ENCODE data around the gene C1orf87. TPM values are rescaled to one million over a fixed set of nuclear protein-coding genes. Genes with fewer than 3 reads are reported as not detected.

Gene C1orf87
- total RNA-seq, 1 experiment from 2014 or later = not detected

- intact Hi-C loops (cut with micrococcal nuclease) = no loop called here
- Histone ChIP-seq H3K27ac (ENCODE audit: low read length) (no peak overlapping the region), H2AFZ (ENCODE audit: low read length) (no peak overlapping the region), H3K79me2 (ENCODE audit: low read length) (no peaks in the 10 kb centered on the region), H3K27me3 (ENCODE audit: low read length) (peaks cover 31% of the 10 kb centered on the region), H3K36me3 (ENCODE audit: low read depth, low read length) (no peaks in the 10 kb centered on the region), H4K20me1 (ENCODE audit: low read length) (no peaks in the 10 kb centered on the region), H3K4me3 (ENCODE audit: low read length) (no peak overlapping the region), H3K4me2 (ENCODE audit: low read length) (no peak overlapping the region), H3K9me2 (replicated peaks; ENCODE audit: low read length) (no peaks in the 10 kb centered on the region), H3F3A (ENCODE audit: low read length, unreplicated experiment) (no peaks in the 10 kb centered on the region), H3K4me1 (ENCODE audit: insufficient read depth, low read length) (no peaks in the 10 kb centered on the region), H3K9me3 (ENCODE audit: low read length) (no peaks in the 10 kb centered on the region), H3K9ac (ENCODE audit: low read length) (no peak overlapping the region)
- TF ChIP-seq CTCF (conservative IDR thresholded peaks at IDR 0.05; ENCODE audit: low read depth, low read length) (no peak), EZH2 (IDR thresholded peaks at IDR 0.05; ENCODE audit: low read length, unreplicated experiment) (no peak), EZH2phosphoT487 (IDR thresholded peaks at IDR 0.05; ENCODE audit: borderline replicate concordance, low read length) (no peak)
- CTCF ChIA-PET = no interaction called here
- POLR2A ChIA-PET (ENCODE audit: unreplicated experiment) = no interaction called here
- DNase-seq = no peak
- BruUV-seq (replicated peaks) = no TSS peak
- no peak for ATAC-seq
Observed at GRCh38 chr1:60051191-60051590, 22.4 kb downstream of the C1orf87 start.

GRCh38 chr1:60049188-60049587 is 24.4 kb downstream of the C1orf87 start:
- Histone ChIP-seq H3K27me3 (ENCODE audit: low read length) (peaks cover 40% of the 10 kb centered on the region), H3K9me2 (replicated peaks; ENCODE audit: low read length) (no peaks in the 10 kb centered on the region), H3F3A (ENCODE audit: low read length, unreplicated experiment) (no peaks in the 10 kb centered on the region), H2AFZ (ENCODE audit: low read length) (no peak overlapping the region), H3K4me1 (ENCODE audit: insufficient read depth, low read length) (no peaks in the 10 kb centered on the region), H3K36me3 (ENCODE audit: low read depth, low read length) (no peaks in the 10 kb centered on the region), H4K20me1 (ENCODE audit: low read length) (no peaks in the 10 kb centered on the region), H3K4me3 (ENCODE audit: low read length) (no peak overlapping the region), H3K79me2 (ENCODE audit: low read length) (no peaks in the 10 kb centered on the region), H3K9ac (ENCODE audit: low read length) (no peak overlapping the region), H3K4me2 (ENCODE audit: low read length) (no peak overlapping the region), H3K9me3 (ENCODE audit: low read length) (no peaks in the 10 kb centered on the region), H3K27ac (ENCODE audit: low read length) (no peak overlapping the region)
- TF ChIP-seq CTCF (conservative IDR thresholded peaks at IDR 0.05; ENCODE audit: low read depth, low read length) = no peak
- no peak for TF ChIP-seq EZH2 (IDR thresholded peaks at IDR 0.05; ENCODE audit: low read length, unreplicated experiment)
- no peak for TF ChIP-seq EZH2phosphoT487 (IDR thresholded peaks at IDR 0.05; ENCODE audit: borderline replicate concordance, low read length)
- intact Hi-C loops (cut with micrococcal nuclease) = no loop called here
- ATAC-seq = no peak
- CTCF ChIA-PET = no interaction called here
- DNase-seq = no peak
- POLR2A ChIA-PET (ENCODE audit: unreplicated experiment) = no interaction called here
- BruUV-seq (replicated peaks) = no TSS peak

GRCh38 chr1:60044881-60045280 is 28.7 kb downstream of the C1orf87 start:
- no TSS peak for BruUV-seq (replicated peaks)

More at GRCh38 chr1:60044881-60045280, 28.7 kb downstream of the C1orf87 start:
- H3K9ac ChIP-seq (ENCODE audit: low read length) = no peak overlapping the region
- no peak overlapping the region for H3K27ac ChIP-seq (ENCODE audit: low read length)
- H3K4me3 ChIP-seq (ENCODE audit: low read length) = no peak overlapping the region
- H3K9me2 ChIP-seq (replicated peaks; ENCODE audit: low read length) = no peaks in the 10 kb centered on the region
- TF ChIP-seq CTCF (conservative IDR thresholded peaks at IDR 0.05; ENCODE audit: low read depth, low read length) (no peak), EZH2 (IDR thresholded peaks at IDR 0.05; ENCODE audit: low read length, unreplicated experiment) (no peak), EZH2phosphoT487 (IDR thresholded peaks at IDR 0.05; ENCODE audit: borderline replicate concordance, low read length) (no peak)
- H3F3A ChIP-seq (ENCODE audit: low read length, unreplicated experiment) = no peaks in the 10 kb centered on the region
- intact Hi-C loops (cut with micrococcal nuclease) = no loop called here
- ATAC-seq (no peak), DNase-seq (no peak)
- CTCF ChIA-PET = no interaction called here
- H3K27me3 ChIP-seq (ENCODE audit: low read length) = peaks cover 33% of the 10 kb centered on the region
- no peaks in the 10 kb centered on the region for H3K9me3 ChIP-seq (ENCODE audit: low read length)
- no peak overlapping the region for H2AFZ ChIP-seq (ENCODE audit: low read length)
- H3K4me2 ChIP-seq (ENCODE audit: low read length) = no peak overlapping the region
- POLR2A ChIA-PET (ENCODE audit: unreplicated experiment) = no interaction called here
- H3K4me1 ChIP-seq (ENCODE audit: insufficient read depth, low read length) = no peaks in the 10 kb centered on the region
- H3K79me2 ChIP-seq (ENCODE audit: low read length) = no peaks in the 10 kb centered on the region
- H3K36me3 ChIP-seq (ENCODE audit: low read depth, low read length) = no peaks in the 10 kb centered on the region
- H4K20me1 ChIP-seq (ENCODE audit: low read length) = no peaks in the 10 kb centered on the region
